SK-N-SH (cell line): ENCODE measurements around the gene CENPX. TPM values are rescaled to one million over a fixed set of nuclear protein-coding genes. Genes with fewer than 3 reads are reported as not detected.

Experiments
- CTCF ChIA-PET: fragments of 300-600, 350-600 bp; formaldehyde crosslinking; extraction: SDS; loops from one replicate; lab custom pipeline; 2021; lab: Yijun Ruan, JAX
- POLR2A ChIA-PET: fragments of 350-600 bp; sonication (Branson Sonifier 250); formaldehyde crosslinking; extraction: SDS; loops from one replicate; lab custom pipeline; 2020; ENCODE audit warnings: antibody characterized with exemption, inconsistent platforms; lab: Yijun Ruan, JAX
- DNase-seq: peaks from one replicate; pipeline ENCODE4 v3.0.0; 2012
- H2AFZ ChIP-seq: fragments of 200-600 bp; sonication (generic); 2 replicates; pipeline ENCODE4 v1.8.1; 2016; ENCODE audit warnings: antibody characterized with exemption, mild to moderate bottlenecking, low read depth
- H3F3A ChIP-seq: fragments of 200-600 bp; sonication (generic); replicated peaks from 2 replicates; pipeline ENCODE3; 2016; ENCODE audit warnings: antibody characterized with exemption, mild to moderate bottlenecking; ENCODE audit not compliant: insufficient read depth
- H3K27ac ChIP-seq, 2 experiments: fragments of 200-500 bp in 1 of 2; fragments of 200-600 bp in 1 of 2; sonication (Bioruptor generic) in 1 of 2; sonication (generic), shearing (Covaris generic) in 1 of 2; 2 replicates each; pipeline versions ENCODE4 v1.5.1 to v1.6.1; 2014 to 2016; ENCODE audit warnings: low read depth in 2 of 2, inconsistent platforms in 1 of 2, low read length in 1 of 2, mild to moderate bottlenecking in 1 of 2, mixed read lengths in 1 of 2
- H3K27me3 ChIP-seq: fragments of 200-600 bp; sonication (generic), shearing (Covaris generic); 2 replicates; pipeline ENCODE4 v1.6.1; 2016; ENCODE audit warnings: mixed run types; ENCODE audit not compliant: insufficient read depth
- H3K36me3 ChIP-seq, 2 experiments: fragments of 200-500 bp in 1 of 2; fragments of 200-600 bp in 1 of 2; sonication (Bioruptor generic) in 1 of 2; sonication (generic) in 1 of 2; replicated peaks in 1 of 2; 2 replicates each; pipeline versions ENCODE3 to v1.5.1; 2014 to 2016; ENCODE audit warnings: low read length in 1 of 2, mild to moderate bottlenecking in 1 of 2; ENCODE audit not compliant: insufficient read depth in 2 of 2, control insufficient read depth in 1 of 2
- H3K4me1 ChIP-seq, 2 experiments: fragments of 200-500 bp in 1 of 2; fragments of 200-600 bp in 1 of 2; sonication (Bioruptor generic) in 1 of 2; sonication (generic), shearing (Covaris generic) in 1 of 2; 2 replicates each; pipeline versions ENCODE4 v1.5.1 to v1.6.1; 2014 to 2016; ENCODE audit warnings: low read depth in 1 of 2, low read length in 1 of 2, mixed run types in 1 of 2; ENCODE audit not compliant: insufficient read depth in 2 of 2, control insufficient read depth in 1 of 2
- H3K4me2 ChIP-seq: fragments of 200-600 bp; sonication (generic), shearing (Covaris generic); 2 replicates; pipeline ENCODE4 v1.6.1; 2017; ENCODE audit warnings: mixed run types
- H3K4me3 ChIP-seq, 2 experiments: fragments of 200-500 bp in 1 of 2; fragments of 200-600 bp in 1 of 2; sonication (Bioruptor generic) in 1 of 2; sonication (generic), shearing (Covaris generic) in 1 of 2; 2 replicates each; pipeline versions ENCODE4 v1.5.1 to v1.8.1; 2014 to 2016; ENCODE audit warnings: low read depth in 2 of 2, inconsistent platforms in 1 of 2, low read length in 1 of 2, mild to moderate bottlenecking in 1 of 2, mixed read lengths in 1 of 2, moderate library complexity in 1 of 2
- H3K79me2 ChIP-seq: fragments of 200-600 bp; sonication (generic); 2 replicates; pipeline ENCODE4 v1.8.1; 2017; ENCODE audit warnings: mild to moderate bottlenecking; ENCODE audit not compliant: insufficient read depth
- H3K9ac ChIP-seq: fragments of 200-600 bp; sonication (generic); 2 replicates; pipeline ENCODE4 v1.6.1; 2017; ENCODE audit warnings: mixed run types
- H3K9me2 ChIP-seq: fragments of 200-600 bp; sonication (generic); 2 replicates; pipeline ENCODE4 v1.6.1; 2017; ENCODE audit warnings: mixed run types
- H3K9me3 ChIP-seq: fragments of 200-600 bp; sonication (generic); 2 replicates; pipeline ENCODE4 v1.6.1; 2017; ENCODE audit warnings: mixed run types, mild to moderate bottlenecking, moderate library complexity
- H4K20me1 ChIP-seq: fragments of 200-600 bp; sonication (generic); 2 replicates; pipeline ENCODE4 v1.6.1; 2017; ENCODE audit warnings: mild to moderate bottlenecking, mixed run types; ENCODE audit not compliant: insufficient read depth
- ELF1 ChIP-seq: IDR thresholded peaks from 2 replicates; pipeline ENCODE4 v1.4.0; 2012
- EP300 ChIP-seq, 2 experiments: IDR thresholded peaks; 2 replicates each; pipeline versions ENCODE4 v1.4.0 to v1.6.1; 2012; ENCODE audit warnings: borderline replicate concordance in 1 of 2, low read depth in 1 of 2, low read length in 1 of 2
- FOXM1 ChIP-seq: IDR thresholded peaks from 2 replicates; pipeline ENCODE4 v1.4.0; 2012; ENCODE audit warnings: low read depth, mild to moderate bottlenecking
- GABPA ChIP-seq: IDR thresholded peaks from 2 replicates; pipeline ENCODE4 v1.4.0; 2012; ENCODE audit warnings: low read depth, mild to moderate bottlenecking
- GATA2 ChIP-seq: sonication (generic); formaldehyde crosslinking; IDR thresholded peaks from 2 replicates; pipeline ENCODE4 v1.5.0; 2020; ENCODE audit warnings: mild to moderate bottlenecking, missing genetic modification reagents
- MEF2A ChIP-seq: IDR thresholded peaks from 2 replicates; pipeline ENCODE4 v1.4.0; 2012; ENCODE audit warnings: low read depth, borderline replicate concordance
- NRF1 ChIP-seq: IDR thresholded peaks from 2 replicates; pipeline ENCODE4 v1.6.1; 2012; ENCODE audit warnings: low read depth, mild to moderate bottlenecking, low read length
- POLR2AphosphoS5 ChIP-seq: IDR thresholded peaks from 2 replicates; pipeline ENCODE4 v1.6.1; 2012; ENCODE audit warnings: low read depth, low read length
- RFX5 ChIP-seq: IDR thresholded peaks from 2 replicates; pipeline ENCODE4 v1.6.1; 2012; ENCODE audit warnings: mild to moderate bottlenecking, improper control_type of control experiment, low read length
- SIN3A ChIP-seq: IDR thresholded peaks from 2 replicates; pipeline ENCODE4 v1.6.1; 2012; ENCODE audit warnings: low read depth, mild to moderate bottlenecking, low read length, moderate library complexity, borderline replicate concordance
- SMC3 ChIP-seq: IDR thresholded peaks from 2 replicates; pipeline ENCODE4 v1.6.1; 2012; ENCODE audit warnings: low read depth, low read length, improper control_type of control experiment
- TCF12 ChIP-seq: IDR thresholded peaks from 2 replicates; pipeline ENCODE4 v1.4.0; 2012
- TEAD4 ChIP-seq: IDR thresholded peaks from 2 replicates; pipeline ENCODE4 v1.4.0; 2012; ENCODE audit warnings: mild to moderate bottlenecking, borderline replicate concordance; ENCODE audit not compliant: insufficient read depth
- USF2 ChIP-seq: fragments of 150-350 bp; IDR thresholded peaks from 2 replicates; pipeline ENCODE4 v1.6.1; 2017; ENCODE audit warnings: antibody characterized with exemption, low read length, low read depth, borderline replicate concordance
- YY1 ChIP-seq: IDR thresholded peaks from 2 replicates; pipeline ENCODE4 v1.4.0; 2012; ENCODE audit warnings: low read depth, mild to moderate bottlenecking
- WGBS: methylation state at CpG from one replicate; pipeline ENCODE4 v1.1.6; 2017; ENCODE audit warnings: low lambda C conversion rate; 5-methylcytosine and 5-hydroxymethylcytosine counted together
- polyA plus RNA-seq, 3 experiments: library from polyadenylated mRNA; depleted of rRNA; stranded (reverse); fragments of >200 nt; gene quantifications; 2 replicates each; pipeline ENCODE4 v1.2.3, GENCODE V29; 2012
- TF ChIP-seq, protein P1 (sequence below): fragments of 150-350 bp; IDR thresholded peaks from 2 replicates; pipeline ENCODE4 v1.6.1; 2016; ENCODE audit warnings: mild to moderate bottlenecking, low read depth, low read length
- TF ChIP-seq, protein P2 (sequence below): fragments of 200-600 bp; sonication (generic); IDR thresholded peaks from 2 replicates; pipeline ENCODE4 v1.6.1; 2017; ENCODE audit warnings: antibody characterized with exemption, mild to moderate bottlenecking, moderate library complexity

The CENPX gene
- polyA plus RNA-seq, 1 of the 3 experiments (the other 2 are of a cell fraction): 255 TPM

DNA sequence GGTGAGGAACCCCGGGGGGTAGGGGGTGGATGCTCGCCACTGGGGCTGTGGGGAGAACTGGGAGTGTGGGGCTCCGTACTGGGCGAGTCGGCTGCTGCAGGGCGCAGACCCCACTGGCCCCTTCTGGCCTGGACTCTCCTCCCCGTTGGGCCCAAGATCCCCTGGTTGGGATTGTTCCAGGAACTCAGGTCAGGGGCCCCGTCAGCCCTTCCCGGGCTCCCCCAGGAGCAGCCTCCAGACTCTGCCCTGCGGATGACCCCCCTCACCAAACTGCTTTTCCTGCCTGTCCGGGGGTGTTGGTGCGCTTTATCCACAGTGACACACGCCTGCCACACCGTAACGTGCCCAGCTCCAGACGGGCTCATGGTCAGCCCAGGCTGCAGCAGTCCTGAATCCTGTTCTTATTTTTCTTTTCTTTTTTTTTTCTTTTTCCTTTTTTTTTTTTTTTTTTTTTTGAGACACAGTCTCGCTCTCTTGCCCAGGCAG, 21.1 kb downstream of the CENPX start:
- Histone ChIP-seq H3K9me2 (no peaks in the 10 kb centered on the region), H3K9me3 (no peaks in the 10 kb centered on the region), H3K36me3 (no peaks in the 10 kb centered on the region), H3K4me3 (no peak overlapping the region), H3K4me2 (no peak overlapping the region), H3F3A (peaks cover 28% of the 10 kb centered on the region), H3K27ac (no peak overlapping the region), H3K9ac (no peak overlapping the region), H3K79me2 (peaks cover 16% of the 10 kb centered on the region), H3K27me3 (no peaks in the 10 kb centered on the region), H4K20me1 (no peaks in the 10 kb centered on the region), H2AFZ (no peak overlapping the region), H3K4me1 (peaks cover 4 to 38% of the 10 kb centered on the region in 2 experiments; a peak in 3 of 4 replicates)
- no peak for TF ChIP-seq TCF12
- DNase-seq: no peak
- POLR2A ChIA-PET: no interaction called here
- CTCF ChIA-PET: interaction anchor here (1.9 to 4.4 kb wide), 2 partner anchors 19 to 41 kb away, joined by 15 to 53 read pairs; partner anchors contain the start of gene NOTUM
- WGBS: 90% methylated on average over 15 of the region's 17 CpGs

GRCh38 chr17:82000803-82001570, 21.7 kb downstream of the CENPX start:
- no peak for TF ChIP-seq FOXM1
- TF ChIP-seq NRF1: no peak
- TF ChIP-seq GABPA: no peak
- no peak for TF ChIP-seq SMC3
- TF ChIP-seq USF2: no peak
- no peak for TF ChIP-seq MEF2A
- TF ChIP-seq, protein P1, sequence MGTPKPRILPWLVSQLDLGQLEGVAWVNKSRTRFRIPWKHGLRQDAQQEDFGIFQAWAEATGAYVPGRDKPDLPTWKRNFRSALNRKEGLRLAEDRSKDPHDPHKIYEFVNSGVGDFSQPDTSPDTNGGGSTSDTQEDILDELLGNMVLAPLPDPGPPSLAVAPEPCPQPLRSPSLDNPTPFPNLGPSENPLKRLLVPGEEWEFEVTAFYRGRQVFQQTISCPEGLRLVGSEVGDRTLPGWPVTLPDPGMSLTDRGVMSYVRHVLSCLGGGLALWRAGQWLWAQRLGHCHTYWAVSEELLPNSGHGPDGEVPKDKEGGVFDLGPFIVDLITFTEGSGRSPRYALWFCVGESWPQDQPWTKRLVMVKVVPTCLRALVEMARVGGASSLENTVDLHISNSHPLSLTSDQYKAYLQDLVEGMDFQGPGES: no peak
- no peak for TF ChIP-seq YY1
- TF ChIP-seq RFX5: no peak
- TF ChIP-seq SIN3A: no peak
- TF ChIP-seq EP300 (IDR thresholded peaks at IDR 0.05; ENCODE audit: borderline replicate concordance in 1 of 2, low read depth in 1 of 2, low read length in 1 of 2): no peak
- no peak for TF ChIP-seq ELF1
- no peak for TF ChIP-seq GATA2
- no peak for TF ChIP-seq TEAD4
- TF ChIP-seq POLR2AphosphoS5: no peak
- TF ChIP-seq, protein P2, sequence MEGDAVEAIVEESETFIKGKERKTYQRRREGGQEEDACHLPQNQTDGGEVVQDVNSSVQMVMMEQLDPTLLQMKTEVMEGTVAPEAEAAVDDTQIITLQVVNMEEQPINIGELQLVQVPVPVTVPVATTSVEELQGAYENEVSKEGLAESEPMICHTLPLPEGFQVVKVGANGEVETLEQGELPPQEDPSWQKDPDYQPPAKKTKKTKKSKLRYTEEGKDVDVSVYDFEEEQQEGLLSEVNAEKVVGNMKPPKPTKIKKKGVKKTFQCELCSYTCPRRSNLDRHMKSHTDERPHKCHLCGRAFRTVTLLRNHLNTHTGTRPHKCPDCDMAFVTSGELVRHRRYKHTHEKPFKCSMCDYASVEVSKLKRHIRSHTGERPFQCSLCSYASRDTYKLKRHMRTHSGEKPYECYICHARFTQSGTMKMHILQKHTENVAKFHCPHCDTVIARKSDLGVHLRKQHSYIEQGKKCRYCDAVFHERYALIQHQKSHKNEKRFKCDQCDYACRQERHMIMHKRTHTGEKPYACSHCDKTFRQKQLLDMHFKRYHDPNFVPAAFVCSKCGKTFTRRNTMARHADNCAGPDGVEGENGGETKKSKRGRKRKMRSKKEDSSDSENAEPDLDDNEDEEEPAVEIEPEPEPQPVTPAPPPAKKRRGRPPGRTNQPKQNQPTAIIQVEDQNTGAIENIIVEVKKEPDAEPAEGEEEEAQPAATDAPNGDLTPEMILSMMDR: no peak
- Histone ChIP-seq H3K36me3 (no peaks in the 10 kb centered on the region), H4K20me1 (no peaks in the 10 kb centered on the region), H3K79me2 (peaks cover 14% of the 10 kb centered on the region), H3F3A (peaks cover 28% of the 10 kb centered on the region), H3K4me2 (no peak overlapping the region), H3K4me3 (no peak overlapping the region), H3K27ac (no peak overlapping the region), H3K9me3 (no peaks in the 10 kb centered on the region), H3K9me2 (no peaks in the 10 kb centered on the region), H3K9ac (no peak overlapping the region), H3K27me3 (no peaks in the 10 kb centered on the region), H2AFZ (no peak overlapping the region), H3K4me1 (peaks cover 3 to 32% of the 10 kb centered on the region in 2 experiments; a peak in 3 of 4 replicates)
- WGBS: 96% methylated on average over 9 of the region's 32 CpGs
- DNase-seq: no peak
- ChIA-PET POLR2A (no interaction called here), CTCF (interaction anchor here (4.4 kb wide), 1 partner anchor 40 kb away, joined by 53 read pairs; the partner anchor contains the start of gene NOTUM)
